Calu3 (cell line): Measurements from ENCODE around the gene IZUMO4. TPM values are rescaled to one million over a fixed set of nuclear protein-coding genes. Genes with fewer than 3 reads are reported as not detected.
A peak's percentile ranks its signal among the peaks of the same experiment; 100 is the strongest.

ENCODE experiments used
- BruUV-seq: library from RNA; stranded (reverse); fragments of 400-500 nt; replicated peaks from 2 replicates; lab custom pipeline; 2021; lab: Mats Ljungman, UMichigan
- CTCF ChIA-PET: fragments of 300-600 bp; sonication (Branson Sonifier 250); formaldehyde crosslinking; loops from one replicate; lab custom pipeline; 2022; ENCODE audit warnings: antibody characterized with exemption; lab: Charles Lee
- DNase-seq: peaks from one replicate; pipeline ENCODE4 v3.0.0; 2022
- H3K27ac Mint-ChIP-seq: one replicate; pipeline ENCODE4 v1.8.0; 2022; ENCODE audit warnings: mixed read lengths; ENCODE audit not compliant: unreplicated experiment
- H3K27me3 Mint-ChIP-seq: one replicate; pipeline ENCODE4 v1.8.0; 2022; ENCODE audit warnings: mixed read lengths; ENCODE audit not compliant: unreplicated experiment
- H3K36me3 Mint-ChIP-seq: one replicate; pipeline ENCODE4 v1.8.0; 2022; ENCODE audit warnings: mild to moderate bottlenecking, moderate library complexity, mixed read lengths; ENCODE audit not compliant: insufficient read depth, unreplicated experiment
- H3K4me1 Mint-ChIP-seq: one replicate; pipeline ENCODE4 v1.8.0; 2022; ENCODE audit warnings: mild to moderate bottlenecking, low read depth, mixed read lengths; ENCODE audit not compliant: unreplicated experiment
- H3K4me3 Mint-ChIP-seq: one replicate; pipeline ENCODE4 v1.8.0; 2022; ENCODE audit warnings: mild to moderate bottlenecking, low read depth, moderate library complexity, mixed read lengths; ENCODE audit not compliant: unreplicated experiment
- H3K9me3 Mint-ChIP-seq: one replicate; pipeline ENCODE4 v1.8.0; 2022; ENCODE audit warnings: low read depth, mixed read lengths; ENCODE audit not compliant: unreplicated experiment
- CTCF ChIP-seq: fragments of 200-600 bp; IDR thresholded peaks from one replicate; pipeline ENCODE4 v1.8.0; 2022; ENCODE audit warnings: antibody characterized with exemption; ENCODE audit not compliant: unreplicated experiment
- intact Hi-C: fragments of 100-400 bp; cut with micrococcal nuclease; formaldehyde crosslinking; loops from one replicate; pipeline ENCODE4 v1.10.0; 2022; ENCODE audit not compliant: unreplicated experiment
- total RNA-seq: library from RNA; stranded (reverse); gene quantifications from 2 replicates; pipeline ENCODE4 v1.2.3, GENCODE V29; 2022

The IZUMO4 gene
- total RNA-seq, 1 experiment from 2014 or later: 2.7 TPM

DNA sequence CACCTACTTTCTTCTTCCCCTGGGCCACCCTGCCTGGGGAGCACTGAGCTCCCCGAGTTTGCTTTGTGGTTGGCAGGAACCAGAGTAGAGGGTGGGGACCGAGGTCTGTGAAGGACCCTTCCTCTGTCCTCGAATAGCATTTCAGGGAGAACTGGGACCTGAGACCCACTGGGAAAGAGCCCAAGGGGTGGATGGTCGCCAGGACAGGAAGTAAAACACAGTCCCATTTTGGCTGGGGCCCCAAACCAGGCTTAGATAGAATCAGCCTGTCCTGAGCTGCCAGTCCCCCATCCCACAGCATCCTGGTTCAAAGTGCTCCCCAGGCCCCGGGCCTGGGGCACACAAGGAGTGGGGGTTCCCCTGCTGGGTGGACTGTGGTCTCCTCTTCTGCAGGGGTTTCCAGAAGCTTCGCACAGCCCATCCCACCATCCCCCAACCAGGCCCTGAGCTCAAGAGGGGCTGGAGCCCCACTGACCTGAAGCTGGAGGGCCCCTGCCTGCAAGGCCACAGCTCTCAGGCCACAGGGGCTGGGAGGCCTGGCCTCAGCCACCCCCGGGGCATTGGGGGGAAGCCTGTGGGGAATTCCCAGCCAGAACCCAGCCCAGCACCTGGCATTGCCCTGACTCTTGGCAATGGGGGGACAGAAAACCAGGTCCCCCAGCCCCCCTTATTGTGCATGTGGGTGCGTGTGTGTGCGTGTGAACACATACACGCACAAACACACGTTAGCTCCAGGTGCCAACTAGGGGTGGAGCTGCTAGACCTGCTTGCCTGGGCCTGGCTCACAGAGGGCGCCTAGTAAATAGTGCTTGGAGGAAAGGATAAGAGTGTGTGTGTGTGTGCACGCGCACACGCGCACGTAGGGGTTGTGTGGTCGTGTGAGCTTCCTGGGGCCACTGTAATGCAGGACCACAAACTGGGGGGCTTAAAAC, 44.7 kb upstream of the IZUMO4 start:
- H3K36me3 Mint-ChIP-seq: peaks cover 42% of the 10 kb centered on the region
- H3K4me3 Mint-ChIP-seq: peak overlapping the region; percentile 74
- H3K4me1 Mint-ChIP-seq: no peaks in the 10 kb centered on the region
- CTCF ChIA-PET: no interaction called here
- BruUV-seq: no TSS peak
- no peaks in the 10 kb centered on the region for H3K9me3 Mint-ChIP-seq
- DNase-seq: no peak
- no peak for TF ChIP-seq CTCF
- intact Hi-C loops: no loop called here
- peak overlapping the region; percentile 90 for H3K27ac Mint-ChIP-seq
- H3K27me3 Mint-ChIP-seq: no peaks in the 10 kb centered on the region

GRCh38 chr19:2053601-2054389, 42.9 kb upstream of the IZUMO4 start:
- CTCF ChIA-PET: no interaction called here
- H3K27ac Mint-ChIP-seq: no peak overlapping the region

GRCh38 chr19:2054763-2055162, 42.0 kb upstream of the IZUMO4 start:
- Mint-ChIP-seq H3K27me3 (no peaks in the 10 kb centered on the region), H3K36me3 (peaks cover 39% of the 10 kb centered on the region), H3K4me1 (no peaks in the 10 kb centered on the region), H3K9me3 (no peaks in the 10 kb centered on the region), H3K27ac (no peak overlapping the region), H3K4me3 (no peak overlapping the region)
- no peak for DNase-seq
- CTCF ChIA-PET: no interaction called here
- no TSS peak for BruUV-seq
- no peak for TF ChIP-seq CTCF
- intact Hi-C loops: no loop called here

More at GRCh38 chr19:2053601-2054389, 42.9 kb upstream of the IZUMO4 start:
- Mint-ChIP-seq H3K4me1 (no peaks in the 10 kb centered on the region), H3K36me3 (peaks cover 40% of the 10 kb centered on the region), H3K4me3 (no peak overlapping the region), H3K27me3 (no peaks in the 10 kb centered on the region), H3K9me3 (no peaks in the 10 kb centered on the region)
- no peak for TF ChIP-seq CTCF
- no peak for DNase-seq
- BruUV-seq: no TSS peak
- intact Hi-C loops: no loop called here

DNA sequence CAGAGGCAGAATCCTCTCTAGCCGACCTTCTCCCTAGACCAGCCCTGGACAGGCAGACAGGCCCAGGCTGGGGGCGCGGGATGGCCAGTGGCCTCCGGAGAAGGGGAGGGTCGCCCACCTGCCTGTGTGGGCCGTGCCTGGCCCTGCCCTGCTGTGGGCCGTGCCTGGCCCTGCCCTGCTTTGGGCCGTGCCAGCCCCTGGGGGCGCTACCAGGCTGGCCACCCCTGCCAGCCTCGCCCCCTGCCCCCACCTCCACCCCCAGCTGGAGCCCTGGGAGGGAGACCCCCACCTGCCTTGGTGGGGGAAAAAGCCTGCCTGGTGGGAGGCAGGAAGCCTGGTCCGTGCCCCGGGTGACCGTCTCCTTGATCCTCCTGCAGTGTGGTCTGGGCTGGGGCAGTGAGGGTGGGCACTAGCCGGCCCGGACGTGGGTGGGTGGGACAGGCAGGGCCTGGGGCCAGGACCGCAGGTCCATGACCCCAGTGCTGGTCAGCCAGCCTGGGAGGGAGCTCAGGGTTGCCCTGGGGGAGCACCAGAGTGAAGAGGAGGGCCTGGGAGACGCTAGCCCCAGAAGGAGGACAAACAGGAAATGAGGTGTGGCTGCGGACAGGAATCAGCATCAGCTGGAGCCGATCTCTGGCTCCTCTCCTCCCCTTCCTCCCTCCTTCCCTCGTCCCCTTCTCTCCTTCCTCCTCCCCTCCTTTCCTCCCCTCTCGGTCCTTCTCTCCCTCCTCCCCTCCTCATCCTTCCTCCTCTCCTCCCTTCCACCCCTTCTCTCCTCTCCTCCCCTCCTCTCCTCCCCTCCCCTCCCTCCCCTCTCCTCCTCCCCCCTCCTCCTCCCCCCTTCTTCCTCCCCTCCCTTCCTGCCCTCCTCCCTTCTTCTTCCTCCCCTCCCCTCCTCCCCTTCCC, 40.5 kb upstream of the IZUMO4 start:
- intact Hi-C loops: no loop called here
- no peak overlapping the region for H3K27ac Mint-ChIP-seq
- no peaks in the 10 kb centered on the region for H3K4me1 Mint-ChIP-seq
- H3K36me3 Mint-ChIP-seq: peaks cover 42% of the 10 kb centered on the region
- DNase-seq: no peak
- BruUV-seq: no TSS peak
- CTCF ChIA-PET: interaction anchor here (0.6 to 0.7 kb wide), 2 partner anchors 74 to 78 kb away, joined by 3 to 14 read pairs; no protein-coding TSS in a partner anchor
- no peak overlapping the region for H3K4me3 Mint-ChIP-seq
- H3K9me3 Mint-ChIP-seq: no peaks in the 10 kb centered on the region
- no peak for TF ChIP-seq CTCF
- H3K27me3 Mint-ChIP-seq: no peaks in the 10 kb centered on the region
